VCaP (cell line): Measurements from ENCODE around the gene CLCN1.

Experiments used
- H3K27ac ChIP-seq: fragments of 450-650 bp; 2 replicates; pipeline ENCODE4 v1.5.1; 2017
- TF ChIP-seq, protein P1 (sequence below): fragments of 450-650 bp; conservative IDR thresholded peaks from 2 replicates; pipeline ENCODE4 v1.5.1; 2017; ENCODE audit warnings: mild to moderate bottlenecking, moderate library complexity

The CLCN1 gene

DNA sequence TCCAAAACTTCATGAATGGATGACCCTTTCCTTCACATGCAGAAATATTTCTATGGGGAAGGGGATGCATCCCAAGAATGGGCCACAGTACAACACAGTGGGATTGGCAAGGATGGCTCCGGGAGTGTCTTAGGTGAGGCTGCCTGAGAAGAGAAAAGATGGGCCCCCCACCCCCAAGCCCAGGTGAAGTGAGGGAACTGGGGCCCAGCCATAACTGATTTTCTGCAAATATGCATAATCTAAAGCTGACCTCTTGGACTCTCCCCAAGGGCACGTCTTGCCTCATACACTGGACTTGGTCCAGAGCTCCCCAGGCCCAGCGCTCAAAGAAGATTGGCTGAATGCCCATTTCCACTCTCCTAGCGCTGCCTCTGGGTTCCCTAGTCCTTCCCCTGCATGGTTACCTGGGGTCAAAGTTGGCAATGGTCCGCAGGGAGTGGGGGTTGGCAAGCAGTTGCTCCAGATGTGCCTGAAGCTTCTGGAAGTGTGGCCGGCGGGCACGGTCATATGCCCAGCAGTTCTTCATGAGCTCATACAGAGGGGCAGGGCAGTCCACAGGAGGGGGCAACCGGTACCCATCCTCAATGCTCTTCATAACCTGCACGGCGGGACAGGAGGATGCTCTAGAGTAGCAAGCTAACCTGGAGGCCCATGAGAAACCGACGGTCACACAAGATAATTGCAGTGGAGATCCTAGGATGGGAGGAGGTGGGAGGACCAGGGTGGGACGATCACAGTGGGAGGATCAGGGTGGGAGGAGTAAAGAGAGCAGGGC, 77.5 kb downstream of the CLCN1 start:
- no peak overlapping the region for H3K27ac ChIP-seq
- TF ChIP-seq, protein P1, sequence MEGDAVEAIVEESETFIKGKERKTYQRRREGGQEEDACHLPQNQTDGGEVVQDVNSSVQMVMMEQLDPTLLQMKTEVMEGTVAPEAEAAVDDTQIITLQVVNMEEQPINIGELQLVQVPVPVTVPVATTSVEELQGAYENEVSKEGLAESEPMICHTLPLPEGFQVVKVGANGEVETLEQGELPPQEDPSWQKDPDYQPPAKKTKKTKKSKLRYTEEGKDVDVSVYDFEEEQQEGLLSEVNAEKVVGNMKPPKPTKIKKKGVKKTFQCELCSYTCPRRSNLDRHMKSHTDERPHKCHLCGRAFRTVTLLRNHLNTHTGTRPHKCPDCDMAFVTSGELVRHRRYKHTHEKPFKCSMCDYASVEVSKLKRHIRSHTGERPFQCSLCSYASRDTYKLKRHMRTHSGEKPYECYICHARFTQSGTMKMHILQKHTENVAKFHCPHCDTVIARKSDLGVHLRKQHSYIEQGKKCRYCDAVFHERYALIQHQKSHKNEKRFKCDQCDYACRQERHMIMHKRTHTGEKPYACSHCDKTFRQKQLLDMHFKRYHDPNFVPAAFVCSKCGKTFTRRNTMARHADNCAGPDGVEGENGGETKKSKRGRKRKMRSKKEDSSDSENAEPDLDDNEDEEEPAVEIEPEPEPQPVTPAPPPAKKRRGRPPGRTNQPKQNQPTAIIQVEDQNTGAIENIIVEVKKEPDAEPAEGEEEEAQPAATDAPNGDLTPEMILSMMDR: no peak

DNA sequence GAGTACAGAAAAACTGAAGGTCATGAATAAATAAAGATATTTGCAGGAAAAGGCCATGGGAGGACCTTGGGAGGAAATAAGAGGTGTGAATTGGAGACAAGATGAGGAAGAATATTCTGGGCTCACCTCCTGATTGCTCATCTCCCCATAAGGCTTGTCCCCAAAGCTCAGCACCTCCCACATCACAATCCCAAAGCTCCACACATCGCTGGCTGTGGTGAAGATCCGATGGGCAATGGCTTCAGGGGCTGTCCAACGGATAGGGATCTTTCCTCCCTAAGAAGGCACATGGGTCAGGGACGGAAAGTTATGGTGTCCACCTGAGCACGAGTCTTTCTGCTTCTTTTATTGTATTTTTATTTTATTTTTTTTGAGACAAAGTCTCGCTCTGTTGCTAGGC, 78.2 kb downstream of the CLCN1 start:
- TF ChIP-seq, protein P1: no peak
- H3K27ac ChIP-seq: no peak overlapping the region

DNA sequence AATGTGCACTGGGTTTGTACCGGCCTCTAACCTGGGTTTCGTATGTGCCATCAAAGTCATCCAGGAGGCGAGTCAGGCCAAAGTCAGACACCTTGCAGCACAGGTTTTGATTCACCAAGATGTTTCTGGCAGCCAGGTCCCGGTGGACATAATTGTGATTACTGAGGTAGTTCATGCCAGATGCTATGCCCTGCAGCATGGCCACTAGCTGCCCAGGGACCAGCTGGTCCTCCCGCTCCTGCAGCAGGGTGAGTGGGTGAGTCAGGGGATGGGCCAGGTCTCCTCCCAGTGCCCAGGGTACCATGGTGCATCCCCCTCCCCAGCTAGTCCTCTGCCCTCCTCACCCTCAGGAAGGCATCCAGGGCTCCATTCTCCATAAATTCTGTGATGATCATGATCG, 78.9 kb downstream of the CLCN1 start:
- TF ChIP-seq, protein P1: no peak
- no peak overlapping the region for H3K27ac ChIP-seq

DNA sequence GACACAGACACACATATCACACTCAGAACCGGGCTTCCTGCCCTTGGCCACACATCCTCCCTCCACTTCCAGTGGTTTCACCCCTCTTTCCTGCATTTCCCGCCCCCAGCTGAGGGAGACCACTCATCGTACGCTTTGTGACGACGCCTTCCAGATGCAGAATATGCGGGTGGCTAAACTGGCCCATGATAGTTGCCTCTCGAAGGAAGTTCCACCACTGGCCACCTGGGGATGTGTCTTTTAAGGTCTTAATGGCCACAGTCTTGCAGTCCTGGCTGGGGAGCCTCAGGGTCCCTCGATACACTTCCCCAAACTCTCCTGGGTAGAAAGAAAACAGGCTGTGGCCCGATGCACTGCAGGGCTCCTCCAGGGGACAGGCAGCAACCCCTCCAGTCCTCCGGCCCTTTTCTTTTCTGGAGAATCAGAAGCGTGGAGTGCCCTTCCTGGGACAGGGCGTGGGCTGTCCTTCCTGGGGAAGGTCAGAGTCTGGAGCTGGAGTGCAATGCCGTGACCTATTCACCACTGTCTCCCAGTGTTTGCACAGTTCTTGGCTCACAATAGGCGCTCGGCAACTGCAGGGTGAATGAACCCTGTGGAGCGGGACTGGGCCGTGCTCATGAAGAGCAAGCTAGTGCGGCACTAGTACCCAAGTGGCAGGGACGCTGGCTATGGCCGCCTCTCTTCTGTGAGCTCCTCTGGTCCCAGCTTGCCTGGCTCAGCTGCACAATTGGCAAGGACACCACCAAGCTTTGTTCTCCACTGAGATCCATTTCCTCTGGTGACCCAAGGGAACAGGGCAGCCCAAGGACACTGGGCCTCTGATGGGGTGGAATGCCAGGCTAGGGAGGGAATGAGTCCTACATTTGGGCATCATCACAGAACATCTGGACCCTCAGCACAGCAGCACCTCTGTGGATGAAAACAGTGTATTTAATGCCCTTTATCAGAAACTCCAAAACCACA, 79.6 kb downstream of the CLCN1 start:
- no peak overlapping the region for H3K27ac ChIP-seq
- TF ChIP-seq, protein P1: peak; percentile 9; the same call in 1 of the 2 replicates

DNA sequence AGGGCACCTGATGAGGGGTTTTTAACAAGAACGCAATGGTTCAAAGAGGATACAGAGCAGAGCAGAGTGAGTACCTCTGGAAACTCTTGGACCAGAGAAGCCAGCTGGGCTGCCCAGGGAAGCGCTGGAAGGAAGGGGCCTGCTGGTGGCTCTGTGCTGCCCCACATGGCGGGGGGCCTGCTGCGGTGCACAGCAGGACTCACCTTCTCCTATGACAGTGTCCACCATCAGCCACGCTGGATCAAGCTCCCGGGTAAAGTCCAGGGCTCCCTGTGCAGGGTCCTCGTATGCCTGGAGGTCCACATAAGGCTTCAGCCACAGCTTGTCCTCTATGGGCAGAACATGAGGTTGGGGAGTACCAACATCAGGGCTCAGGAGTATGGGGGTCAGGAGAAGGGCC, 80.3 kb downstream of the CLCN1 start:
- TF ChIP-seq, protein P1: no peak
- no peak overlapping the region for H3K27ac ChIP-seq

DNA sequence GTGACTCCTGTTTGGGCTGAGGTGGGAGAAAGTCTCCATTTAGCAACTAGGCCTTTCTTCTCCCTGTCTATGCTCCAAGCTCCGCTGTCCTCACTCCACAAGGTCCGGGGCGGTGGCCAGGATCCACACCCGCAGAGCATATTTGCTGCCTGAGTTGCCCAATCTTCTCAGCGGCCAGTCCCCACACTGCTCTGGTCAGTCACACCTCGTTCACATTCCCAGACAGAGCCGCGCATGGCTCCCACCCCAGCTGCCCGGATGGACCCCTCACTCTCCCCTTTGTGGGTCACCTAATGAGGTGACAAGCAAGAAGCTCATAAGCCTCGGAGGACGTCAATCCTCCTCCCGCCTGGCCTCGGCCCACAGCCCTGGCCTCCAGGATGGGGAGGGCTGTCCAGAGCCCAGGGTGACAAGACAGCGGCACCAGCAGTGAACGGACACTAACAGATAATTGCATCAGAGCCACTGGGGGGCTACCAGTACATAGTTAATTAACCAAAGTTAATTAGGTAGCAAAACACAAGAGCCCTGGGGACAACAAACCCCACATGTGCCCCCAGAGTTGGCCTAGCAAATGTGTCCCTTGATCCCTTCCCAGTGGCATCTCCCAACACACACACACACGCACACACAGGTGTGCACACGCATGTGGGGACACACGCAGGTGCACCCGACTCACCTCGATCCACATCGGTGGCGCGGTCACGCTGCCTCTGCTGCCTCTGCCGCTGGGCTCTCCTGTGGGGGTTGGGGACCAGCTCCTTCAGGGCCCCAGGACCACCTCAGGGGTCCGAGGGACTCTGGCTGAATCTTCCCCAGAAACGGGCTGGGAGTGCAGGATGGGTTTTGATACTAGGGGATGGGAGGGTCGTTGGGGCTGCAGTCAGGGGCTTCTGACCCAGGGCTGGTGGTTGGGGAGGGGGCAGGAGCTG, 81.0 kb downstream of the CLCN1 start:
- H3K27ac ChIP-seq: no peak overlapping the region
- TF ChIP-seq, protein P1: no peak
